ENCODE measurements around the gene CTSW.

CTSW gene

DNA sequence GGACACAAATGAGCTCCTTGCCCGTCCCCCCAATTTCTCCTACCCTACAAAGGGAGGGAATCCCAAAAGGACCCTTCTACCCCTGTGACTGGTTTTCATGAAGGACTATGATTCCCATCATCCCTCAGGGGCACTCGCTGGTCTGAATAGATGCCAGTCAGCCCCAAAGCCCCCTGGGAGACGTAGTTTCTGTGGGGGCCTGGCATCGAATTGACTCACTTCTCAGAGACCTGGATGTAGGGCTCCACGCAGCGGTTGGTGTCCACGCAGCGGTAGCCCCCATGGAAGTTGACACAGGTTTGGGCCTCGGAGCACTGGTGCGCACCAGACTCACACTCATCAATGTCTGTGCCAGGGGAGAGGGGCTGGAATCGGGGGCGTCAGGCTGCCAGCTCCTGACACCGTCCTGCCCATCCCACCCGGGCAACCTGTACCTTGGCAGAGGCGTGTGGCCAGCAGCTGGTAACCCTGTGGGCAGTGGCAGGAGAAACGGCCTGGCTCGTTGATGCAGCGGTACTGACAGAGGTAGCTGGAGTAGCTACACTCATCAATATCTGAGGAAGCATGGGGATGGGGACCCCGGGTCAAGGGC is 11.5 kb upstream of the CTSW start:
- DNase-seq: no peak

- DNase-seq: no peak
Observed at GRCh38 chr11:65868907-65869306, 10.7 kb upstream of the CTSW start.

DNA sequence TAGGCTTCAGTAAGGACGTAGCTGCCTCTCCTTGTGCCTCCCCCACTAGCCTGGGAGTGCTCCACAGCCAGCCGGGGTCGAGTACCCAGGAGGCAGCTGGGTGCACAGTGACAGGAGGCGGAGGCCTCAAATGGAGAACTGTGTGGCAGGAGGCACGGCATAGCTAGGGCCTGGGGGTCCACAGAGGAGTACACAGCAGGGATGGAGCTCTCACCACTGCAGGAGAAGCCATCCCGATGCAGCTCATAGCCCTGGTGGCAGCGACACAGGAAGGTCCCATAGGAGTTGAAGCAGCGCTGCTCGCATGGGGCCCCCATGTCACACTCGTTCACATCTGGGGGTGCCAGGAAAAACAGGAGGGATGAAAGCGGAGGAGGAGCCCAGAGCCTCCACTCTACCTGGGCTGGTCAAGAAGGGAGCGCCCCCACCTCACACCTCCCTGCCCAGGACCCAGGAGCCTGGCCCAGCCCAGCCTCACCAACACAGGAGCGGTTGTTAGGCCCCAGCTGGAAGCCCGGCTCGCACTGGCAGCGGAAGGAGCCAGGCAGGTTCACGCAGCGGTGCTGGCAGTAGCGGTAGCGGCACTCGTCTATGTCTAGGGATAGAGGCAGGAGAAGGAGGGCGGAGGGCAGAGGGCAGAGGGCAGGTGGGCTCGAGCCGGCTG is 9.9 kb upstream of the CTSW start:
- no peak for DNase-seq

GRCh38 chr11:65870307-65870658 is 9.4 kb upstream of the CTSW start:
- no peak for DNase-seq

GRCh38 chr11:65870706-65871681 is 8.6 kb upstream of the CTSW start:
- no peak for DNase-seq

- no peak for DNase-seq
Observed at GRCh38 chr11:65871811-65872548, 7.7 kb upstream of the CTSW start.

GRCh38 chr11:65872586-65873317 is 6.9 kb upstream of the CTSW start, which contains the start of gene EFEMP2:
TSS of gene EFEMP2 (minus strand) at chr11:65872800. CDS start at chr11:65872354, 446 bp downstream.
- no peak for DNase-seq

- peak; percentile 64 for DNase-seq
Observed at GRCh38 chr11:65873318-65874156, 6.1 kb upstream of the CTSW start.

- no peak for DNase-seq
Observed at GRCh38 chr11:65880027-65880426, 390 bp downstream of the CTSW start.

GRCh38 chr11:65880844-65881421 is 1.3 kb downstream of the CTSW start:
- no peak for DNase-seq

DNA sequence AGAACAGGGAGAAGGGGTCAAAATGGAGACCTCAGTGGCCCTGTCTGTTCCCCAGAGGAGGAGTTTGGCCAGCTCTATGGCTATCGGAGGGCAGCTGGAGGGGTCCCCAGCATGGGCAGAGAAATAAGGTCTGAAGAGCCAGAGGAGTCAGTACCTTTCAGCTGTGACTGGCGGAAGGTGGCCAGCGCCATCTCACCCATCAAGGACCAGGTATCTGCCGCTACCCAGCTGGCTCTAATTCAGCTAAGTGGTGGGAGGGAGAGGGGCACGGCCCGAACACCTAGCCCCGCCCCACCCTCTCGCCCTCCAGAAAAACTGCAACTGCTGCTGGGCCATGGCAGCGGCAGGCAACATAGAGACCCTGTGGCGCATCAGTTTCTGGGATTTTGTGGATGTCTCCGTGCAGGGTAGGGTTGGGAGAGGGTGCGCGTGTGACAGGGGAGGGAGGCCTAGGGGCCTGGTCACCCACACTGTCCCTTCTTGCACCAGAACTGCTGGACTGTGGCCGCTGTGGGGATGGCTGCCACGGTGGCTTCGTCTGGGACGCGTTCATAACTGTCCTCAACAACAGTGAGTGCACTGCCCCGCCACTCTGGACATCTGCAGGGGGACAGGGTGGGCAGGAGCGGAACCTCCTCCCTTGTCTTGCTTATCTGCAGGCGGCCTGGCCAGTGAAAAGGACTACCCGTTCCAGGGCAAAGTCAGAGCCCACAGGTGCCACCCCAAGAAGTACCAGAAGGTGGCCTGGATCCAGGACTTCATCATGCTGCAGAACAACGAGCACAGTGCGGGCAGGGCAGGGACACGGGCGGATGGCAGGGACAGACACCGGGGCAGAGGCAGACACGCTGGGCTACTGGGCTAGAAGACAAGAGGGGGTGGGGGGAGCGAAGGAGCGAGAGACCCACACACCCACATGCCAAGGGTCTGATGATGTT is 2.8 kb downstream of the CTSW start:
- no peak for DNase-seq

GRCh38 chr11:65883058-65883761 is 3.6 kb downstream of the CTSW start:
- DNase-seq: no peak

- no peak for DNase-seq
Observed at GRCh38 chr11:65883786-65884715, 4.4 kb downstream of the CTSW start.

DNA sequence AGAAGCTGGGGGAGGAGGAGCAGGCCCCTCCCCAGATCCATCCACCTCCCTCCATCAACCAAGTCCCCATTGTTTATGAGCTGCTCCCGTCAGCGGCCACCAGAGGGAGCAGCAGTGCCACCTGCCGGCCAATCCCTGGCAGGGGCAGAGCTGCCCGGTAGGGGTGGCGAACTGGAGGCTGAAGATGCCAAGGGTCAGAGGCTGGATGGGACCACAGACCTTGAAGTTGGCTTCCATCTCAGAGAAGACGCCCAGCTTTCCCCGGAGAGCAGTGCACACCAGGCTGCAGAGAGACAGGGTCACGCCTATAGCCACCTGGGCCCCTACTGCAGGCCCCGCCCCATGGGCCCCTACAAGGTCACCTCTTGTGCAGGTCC is 5.1 kb downstream of the CTSW start:
- peak; percentile 35 for DNase-seq

DNA sequence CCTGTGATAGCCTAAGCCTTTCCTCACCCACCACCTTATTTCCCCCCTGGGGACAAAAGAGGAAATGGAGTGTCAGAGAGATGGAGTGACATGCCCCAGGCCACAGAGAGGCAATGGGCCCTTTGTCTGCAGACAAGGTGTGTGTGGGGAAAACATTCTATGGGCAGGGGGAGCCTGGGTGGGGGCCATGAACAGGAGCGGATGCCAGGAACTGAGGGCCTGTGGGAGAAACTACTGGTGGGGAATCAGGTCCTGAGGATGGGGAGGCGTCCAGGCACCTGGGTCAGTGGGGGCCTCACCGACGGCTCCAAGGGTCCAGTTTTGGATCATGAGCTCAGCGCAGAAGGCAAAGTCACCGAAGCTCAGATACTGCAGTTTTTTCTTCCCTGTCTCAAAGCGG is 5.6 kb downstream of the CTSW start:
- DNase-seq: no peak

DNA sequence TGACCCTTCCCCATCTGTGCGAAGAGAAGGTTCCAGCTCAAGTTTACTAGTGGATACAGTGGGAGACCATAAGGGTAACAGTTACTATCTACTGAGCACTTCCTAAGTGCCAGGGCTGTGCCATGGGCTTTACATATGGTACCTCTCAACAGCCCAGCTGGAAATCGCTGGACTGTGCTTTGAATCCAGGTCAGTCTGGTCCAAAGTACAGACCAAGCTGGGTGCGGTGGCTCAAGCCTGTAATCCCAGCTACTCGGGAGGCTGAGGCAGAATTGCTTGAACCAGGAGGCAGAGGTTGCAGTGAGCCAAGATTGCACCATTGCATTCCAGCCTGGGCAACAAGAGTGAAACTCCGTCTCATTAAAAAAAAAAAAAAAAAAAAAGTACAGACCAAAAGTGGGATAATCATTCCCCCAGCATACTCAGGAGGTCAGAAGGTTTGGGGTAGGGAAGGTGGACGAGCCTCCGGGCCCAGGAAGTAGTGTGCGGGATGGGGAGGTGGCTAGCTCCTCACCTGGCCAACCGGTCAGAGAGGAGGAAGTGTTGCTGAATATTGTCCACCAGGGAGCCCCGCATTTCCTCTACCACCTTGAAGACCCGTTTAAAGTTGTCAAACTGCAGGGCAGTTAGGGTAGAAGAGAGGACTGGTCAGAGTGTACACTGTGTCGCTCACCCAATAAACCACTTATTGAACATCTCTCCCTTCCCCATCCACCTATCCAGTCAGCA is 6.3 kb downstream of the CTSW start:
- no peak for DNase-seq
